Astrocyte of the cerebellum (primary cell): ENCODE data around the gene GLB1L2.

Experiments used
- DNase-seq: peaks from one replicate; pipeline ENCODE4 v3.0.0-alpha.2; 2011; ENCODE audit warnings: low read depth
- H3K4me3 ChIP-seq: 2 replicates; pipeline ENCODE4 v1.5.1; 2011; ENCODE audit warnings: mild to moderate bottlenecking, low read depth, low read length, moderate library complexity
- CTCF ChIP-seq: IDR thresholded peaks from 2 replicates; pipeline ENCODE4 v1.5.1; 2012; ENCODE audit warnings: low read length, low read depth, moderate library complexity, mild to moderate bottlenecking; ENCODE audit errors: missing control alignments
- in situ Hi-C: cut with HindIII; loops from 2 replicates; pipeline ENCODE4 v1.10.0; 2017; ENCODE audit warnings: low sequenced_read_pairs

Gene GLB1L2

GRCh38 chr11:134416726-134417125, 84.9 kb downstream of the GLB1L2 start:
- in situ Hi-C loops, result no loop called here
- no peak for TF ChIP-seq CTCF
- no peak for DNase-seq
- no peak overlapping the region for H3K4me3 ChIP-seq

DNA sequence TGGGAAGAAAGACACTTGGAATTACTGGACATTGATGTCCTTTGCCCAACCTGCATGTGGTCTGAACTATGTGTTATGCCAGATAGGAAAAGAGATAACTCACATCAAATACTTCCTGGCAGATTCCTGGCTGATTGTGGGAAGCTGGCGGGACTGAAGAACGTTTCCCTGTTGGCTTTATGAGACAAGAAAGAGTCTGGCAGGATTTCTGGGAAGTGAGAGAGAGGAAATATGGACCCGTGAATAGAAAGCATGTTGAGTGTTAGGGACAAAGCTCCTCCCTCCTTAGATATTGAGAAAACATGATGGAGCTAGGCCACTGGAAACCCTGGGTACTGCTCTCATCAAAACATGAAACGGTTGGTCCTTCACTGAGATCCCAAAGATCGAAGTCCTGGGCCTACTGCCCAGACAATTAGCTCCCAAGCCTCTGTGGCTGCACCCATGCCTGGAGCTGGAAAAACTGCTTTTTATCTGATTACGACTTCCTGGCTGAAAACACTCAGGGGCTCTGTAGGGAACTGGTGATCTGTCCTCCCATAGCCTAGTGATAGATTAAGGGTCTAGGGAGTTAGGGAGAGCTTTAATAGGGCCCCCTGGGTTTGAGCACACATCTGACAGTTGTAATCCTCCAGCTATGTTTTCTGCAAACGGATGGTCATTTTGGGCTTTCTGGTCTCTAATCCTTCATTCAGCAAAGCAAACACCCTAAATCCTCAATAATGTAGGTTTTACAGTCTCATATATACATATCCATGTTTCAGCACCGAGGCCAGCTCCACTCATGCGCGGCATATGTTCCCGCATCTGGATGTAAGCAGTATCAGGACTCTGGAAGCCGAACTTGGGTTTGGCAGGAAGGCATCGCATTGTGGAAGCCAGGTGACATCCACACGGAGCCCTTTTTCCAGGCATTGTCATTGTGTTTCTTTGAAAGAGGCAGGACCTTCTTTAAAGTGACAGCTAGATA, 86.4 kb downstream of the GLB1L2 start:
- no peak for DNase-seq
- no peak for TF ChIP-seq CTCF
- in situ Hi-C loops, result no loop called here
- no peak overlapping the region for H3K4me3 ChIP-seq

GRCh38 chr11:134423106-134423505, 91.3 kb downstream of the GLB1L2 start:
- DNase-seq, result no peak

DNA sequence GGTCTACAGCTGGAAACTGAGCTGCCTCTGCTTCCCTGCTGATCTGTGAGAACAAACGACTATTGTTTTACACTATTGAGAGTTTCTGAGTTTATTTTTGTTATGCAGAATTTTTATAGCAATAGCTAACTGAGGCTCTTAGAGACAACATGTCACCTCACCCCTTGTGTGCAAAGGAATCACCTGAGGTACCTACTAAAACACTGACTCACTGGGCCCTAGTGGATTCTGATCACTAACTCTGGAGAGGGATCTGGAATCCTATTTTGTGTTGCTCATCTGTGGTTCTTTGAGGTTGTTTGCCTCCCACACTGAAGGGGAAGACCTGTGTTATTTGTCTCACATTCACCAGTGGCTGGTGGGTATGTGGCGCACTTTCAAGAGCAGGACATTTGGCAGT, 93.6 kb downstream of the GLB1L2 start:
- no peak for TF ChIP-seq CTCF

More at GRCh38 chr11:134423106-134423505, 91.3 kb downstream of the GLB1L2 start:
- in situ Hi-C loops, result no loop called here
- no peak overlapping the region for H3K4me3 ChIP-seq
- no peak for TF ChIP-seq CTCF

More for the DNA sequence above, 93.6 kb downstream of the GLB1L2 start:
- no peak for DNase-seq
- H3K4me3 ChIP-seq, result no peak overlapping the region
- in situ Hi-C loops, result no loop called here
